ENCODE measurements around the gene MAGI2. TPM values are rescaled to one million over a fixed set of nuclear protein-coding genes. Genes with fewer than 3 reads are reported as not detected.
"Not testable (repeated sequence)": the region's sequence is repeated elsewhere in the genome, so short reads cannot be mapped to it uniquely, and the experiment has no call there.

MAGI2 gene
- total RNA-seq, 1 donor from 2014 or later, result 64.2 TPM

DNA sequence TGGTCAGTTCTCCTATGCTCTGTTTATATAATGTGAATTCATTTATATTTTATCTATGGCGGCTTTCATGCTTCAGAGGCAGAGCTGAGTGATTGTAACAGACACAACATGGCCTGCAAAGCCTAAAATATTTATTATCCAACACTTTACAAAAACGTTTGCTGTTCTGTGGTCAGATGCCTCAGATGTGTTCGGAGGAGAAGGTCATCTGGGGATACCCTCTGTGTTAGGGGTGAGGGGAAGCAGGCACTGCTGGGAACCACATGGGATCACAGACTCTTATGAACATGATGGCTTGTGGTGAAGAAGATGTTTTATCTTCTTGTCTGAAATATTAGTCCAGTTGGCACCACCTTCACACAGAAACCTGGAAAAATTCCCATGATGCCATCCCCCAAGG lies 1451.4 kb downstream of the MAGI2 start:
- no peaks in the 10 kb centered on the region for H3K4me1 Mint-ChIP-seq (ENCODE audit: low read depth, unreplicated experiment)
- H3K9me3 Mint-ChIP-seq (ENCODE audit: unreplicated experiment), result peaks cover 3% of the 10 kb centered on the region
- H3K27me3 Mint-ChIP-seq (ENCODE audit: unreplicated experiment), result peaks cover 2% of the 10 kb centered on the region
- TF ChIP-seq, protein P1, sequence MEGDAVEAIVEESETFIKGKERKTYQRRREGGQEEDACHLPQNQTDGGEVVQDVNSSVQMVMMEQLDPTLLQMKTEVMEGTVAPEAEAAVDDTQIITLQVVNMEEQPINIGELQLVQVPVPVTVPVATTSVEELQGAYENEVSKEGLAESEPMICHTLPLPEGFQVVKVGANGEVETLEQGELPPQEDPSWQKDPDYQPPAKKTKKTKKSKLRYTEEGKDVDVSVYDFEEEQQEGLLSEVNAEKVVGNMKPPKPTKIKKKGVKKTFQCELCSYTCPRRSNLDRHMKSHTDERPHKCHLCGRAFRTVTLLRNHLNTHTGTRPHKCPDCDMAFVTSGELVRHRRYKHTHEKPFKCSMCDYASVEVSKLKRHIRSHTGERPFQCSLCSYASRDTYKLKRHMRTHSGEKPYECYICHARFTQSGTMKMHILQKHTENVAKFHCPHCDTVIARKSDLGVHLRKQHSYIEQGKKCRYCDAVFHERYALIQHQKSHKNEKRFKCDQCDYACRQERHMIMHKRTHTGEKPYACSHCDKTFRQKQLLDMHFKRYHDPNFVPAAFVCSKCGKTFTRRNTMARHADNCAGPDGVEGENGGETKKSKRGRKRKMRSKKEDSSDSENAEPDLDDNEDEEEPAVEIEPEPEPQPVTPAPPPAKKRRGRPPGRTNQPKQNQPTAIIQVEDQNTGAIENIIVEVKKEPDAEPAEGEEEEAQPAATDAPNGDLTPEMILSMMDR (IDR thresholded peaks at IDR 0.05; ENCODE audit: partially characterized antibody, unreplicated experiment), result no peak
- no peaks in the 10 kb centered on the region for H3K36me3 Mint-ChIP-seq (ENCODE audit: unreplicated experiment)
- no peak overlapping the region for H3K4me3 Mint-ChIP-seq (ENCODE audit: unreplicated experiment)
- no peak overlapping the region for H3K27ac Mint-ChIP-seq (ENCODE audit: unreplicated experiment)
- DNase-seq, result no peak

DNA sequence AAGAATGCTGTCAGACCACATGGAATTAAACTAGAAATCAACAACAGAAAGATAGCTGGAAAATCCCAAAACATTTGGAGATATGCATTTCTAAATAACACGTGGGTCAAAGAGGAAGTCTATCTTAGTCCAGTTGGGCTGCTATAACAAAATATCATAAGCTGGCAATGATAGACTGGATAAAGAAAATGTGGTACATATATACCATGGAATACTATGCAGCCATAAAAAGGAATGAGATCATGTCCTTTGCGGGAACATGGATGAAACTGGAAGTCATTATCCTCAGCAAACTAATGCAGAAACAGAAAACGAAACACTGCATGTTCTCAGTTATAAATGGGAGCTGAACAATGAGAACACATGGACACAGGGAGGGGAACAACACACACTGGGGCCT lies 1454.3 kb downstream of the MAGI2 start:
- not testable (repeated sequence) for H3K27ac Mint-ChIP-seq (ENCODE audit: unreplicated experiment); H3K4me1 Mint-ChIP-seq (ENCODE audit: low read depth, unreplicated experiment); DNase-seq; H3K36me3 Mint-ChIP-seq (ENCODE audit: unreplicated experiment); H3K27me3 Mint-ChIP-seq (ENCODE audit: unreplicated experiment); H3K4me3 Mint-ChIP-seq (ENCODE audit: unreplicated experiment); H3K9me3 Mint-ChIP-seq (ENCODE audit: unreplicated experiment)

DNA sequence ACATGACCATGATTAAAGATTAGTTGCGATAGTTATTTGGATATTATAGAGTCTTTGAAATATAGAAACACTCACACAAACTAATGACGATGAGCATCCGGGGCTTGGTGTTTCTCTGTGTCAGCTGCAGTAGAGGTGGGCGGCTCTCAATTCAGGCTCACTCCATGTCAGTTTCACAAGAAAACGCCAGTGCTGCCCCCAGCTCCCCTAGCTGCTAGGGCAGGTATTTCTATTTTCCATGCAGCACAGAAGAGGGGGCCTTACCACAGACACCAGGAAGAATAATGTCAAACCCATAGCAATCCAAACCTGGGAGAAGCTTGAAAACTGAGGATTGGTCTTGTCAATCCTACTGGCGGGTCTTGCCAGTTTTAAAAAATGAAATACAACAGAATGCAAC lies 1457.8 kb downstream of the MAGI2 start:
- Mint-ChIP-seq H3K27ac (ENCODE audit: unreplicated experiment) (no peak overlapping the region), H3K36me3 (ENCODE audit: unreplicated experiment) (no peaks in the 10 kb centered on the region), H3K9me3 (ENCODE audit: unreplicated experiment) (no peaks in the 10 kb centered on the region), H3K4me1 (ENCODE audit: low read depth, unreplicated experiment) (peaks cover 3% of the 10 kb centered on the region), H3K27me3 (ENCODE audit: unreplicated experiment) (no peaks in the 10 kb centered on the region), H3K4me3 (ENCODE audit: unreplicated experiment) (no peak overlapping the region)
- peak; percentile 27 for DNase-seq
- TF ChIP-seq, protein P1 (IDR thresholded peaks at IDR 0.05; ENCODE audit: partially characterized antibody, unreplicated experiment), result peak; percentile 42

DNA sequence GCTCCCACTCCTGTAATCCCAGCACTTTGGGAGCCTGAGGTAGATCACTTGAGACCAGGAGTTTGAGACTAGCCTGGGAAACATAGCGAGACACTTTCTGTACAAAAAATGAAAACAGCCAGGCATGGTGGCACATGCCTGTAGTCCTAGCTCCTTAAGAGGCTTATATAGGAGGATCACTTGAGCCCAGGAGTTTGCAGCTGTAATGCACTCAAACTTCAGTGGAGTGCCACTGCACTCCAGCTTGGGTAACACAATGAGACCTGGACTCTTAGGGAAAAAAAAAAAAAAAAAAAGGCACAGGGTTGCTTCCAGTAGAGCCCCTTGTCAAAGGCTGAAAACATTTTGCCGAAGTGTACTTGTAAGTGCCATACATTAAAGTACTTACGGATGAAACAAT lies 1459.6 kb downstream of the MAGI2 start:
- H3K4me1 Mint-ChIP-seq (ENCODE audit: low read depth, unreplicated experiment), result peaks cover 3% of the 10 kb centered on the region
- no peak overlapping the region for H3K27ac Mint-ChIP-seq (ENCODE audit: unreplicated experiment)
- H3K9me3 Mint-ChIP-seq (ENCODE audit: unreplicated experiment), result no peaks in the 10 kb centered on the region
- H3K36me3 Mint-ChIP-seq (ENCODE audit: unreplicated experiment), result peaks cover 6% of the 10 kb centered on the region
- TF ChIP-seq, protein P1 (IDR thresholded peaks at IDR 0.05; ENCODE audit: partially characterized antibody, unreplicated experiment), result no peak
- peaks cover 2% of the 10 kb centered on the region for H3K27me3 Mint-ChIP-seq (ENCODE audit: unreplicated experiment)
- no peak overlapping the region for H3K4me3 Mint-ChIP-seq (ENCODE audit: unreplicated experiment)
- DNase-seq, result no peak

DNA sequence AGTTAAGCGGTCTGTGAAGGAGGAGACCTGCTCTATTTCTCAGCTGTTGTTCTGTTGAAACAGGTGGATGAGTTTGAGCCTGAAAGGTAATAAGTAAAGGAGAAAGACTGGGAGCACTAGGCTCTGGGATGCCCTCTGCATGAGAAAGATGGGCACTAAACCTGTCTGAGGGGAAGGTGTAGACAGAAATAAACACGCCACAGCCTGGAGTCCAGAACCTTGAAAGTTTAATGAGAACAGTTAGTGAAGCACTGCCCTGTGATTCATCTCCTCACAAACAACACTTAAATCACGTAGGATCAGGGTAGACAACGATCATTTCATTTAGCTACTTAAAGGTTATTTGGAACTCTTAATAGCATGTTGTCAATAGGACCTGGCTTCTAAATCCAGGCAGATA lies 1461.8 kb downstream of the MAGI2 start:
- H3K36me3 Mint-ChIP-seq (ENCODE audit: unreplicated experiment), result peaks cover 6% of the 10 kb centered on the region
- DNase-seq, result no peak
- peaks cover 2% of the 10 kb centered on the region for H3K27me3 Mint-ChIP-seq (ENCODE audit: unreplicated experiment)
- H3K9me3 Mint-ChIP-seq (ENCODE audit: unreplicated experiment), result no peaks in the 10 kb centered on the region
- no peak overlapping the region for H3K4me3 Mint-ChIP-seq (ENCODE audit: unreplicated experiment)
- no peak overlapping the region for H3K27ac Mint-ChIP-seq (ENCODE audit: unreplicated experiment)
- TF ChIP-seq, protein P1 (IDR thresholded peaks at IDR 0.05; ENCODE audit: partially characterized antibody, unreplicated experiment), result no peak
- peaks cover 3% of the 10 kb centered on the region for H3K4me1 Mint-ChIP-seq (ENCODE audit: low read depth, unreplicated experiment)

Data from glutamatergic neuron (in vitro differentiated cells).